GM10266 (cell line): ENCODE data around the gene UQCRC1.

Source experiments
- DNase-seq: peaks from one replicate; pipeline ENCODE4 v3.0.0; 2012; ENCODE audit errors: extremely low spot score
- CTCF ChIP-seq: IDR thresholded peaks from 2 replicates; pipeline ENCODE4 v1.5.1; 2012; ENCODE audit warnings: mild to moderate bottlenecking, low read depth; ENCODE audit not compliant: control insufficient read depth, insufficient read depth; ENCODE audit errors: missing control alignments

The UQCRC1 gene

GRCh38 chr3:48594417-48595049 lies 14.9 kb downstream of the UQCRC1 start:
- no peak for DNase-seq
- TF ChIP-seq CTCF = no peak

DNA sequence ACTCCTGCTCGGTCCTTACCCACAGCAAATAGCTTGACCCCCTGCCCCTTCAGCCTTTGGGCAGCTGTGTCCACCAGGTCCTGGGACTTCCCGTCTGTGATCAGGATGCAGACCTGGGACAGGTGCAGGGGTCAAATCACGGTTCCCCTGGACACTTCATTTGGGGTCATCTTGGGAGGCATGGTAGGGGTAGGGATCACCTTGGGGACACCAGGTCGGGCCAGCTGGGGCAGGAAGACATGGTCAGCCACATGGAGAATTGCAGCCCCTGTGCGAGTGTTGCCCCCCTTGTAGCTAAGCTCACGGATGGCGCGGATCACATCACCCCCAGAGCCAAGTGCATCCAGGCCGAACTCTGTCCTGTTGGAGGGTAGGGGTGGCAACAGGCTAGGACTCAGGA lies 16.1 kb downstream of the UQCRC1 start:
- no peak for DNase-seq
- TF ChIP-seq CTCF = no peak

GRCh38 chr3:48592519-48593087 lies 16.8 kb downstream of the UQCRC1 start:
- no peak for DNase-seq
- TF ChIP-seq CTCF = no peak

DNA sequence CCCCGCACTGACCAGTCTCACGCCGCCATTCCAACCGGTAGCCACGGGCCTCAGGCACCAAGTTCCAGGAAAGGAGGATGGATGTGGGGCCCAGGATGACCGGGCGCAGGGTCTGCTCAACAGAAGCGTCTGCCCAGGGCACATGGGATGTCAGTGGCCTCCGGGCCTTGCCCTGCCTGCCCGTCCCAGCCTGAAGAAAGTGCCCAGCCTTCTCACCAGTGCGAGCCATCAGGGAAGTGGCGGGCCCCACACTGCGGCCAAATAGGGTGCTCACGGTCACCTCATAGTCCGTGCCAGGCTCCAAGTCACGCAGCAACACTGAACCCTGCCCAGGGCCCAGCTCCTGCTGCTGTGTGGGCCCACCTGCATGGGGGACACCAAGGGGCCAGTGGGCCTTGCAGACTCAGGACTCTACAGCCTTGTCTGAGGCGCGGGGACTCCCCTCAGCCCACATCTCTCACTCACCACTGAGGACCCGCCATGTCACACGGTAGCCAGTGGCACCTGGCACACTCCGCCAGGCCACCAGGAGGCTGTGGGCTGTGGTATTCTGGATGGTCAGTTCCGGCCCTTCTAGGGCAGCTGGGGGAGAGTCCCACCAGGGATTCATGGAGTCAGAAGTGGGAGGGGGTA lies 17.4 kb downstream of the UQCRC1 start:
- no peak for TF ChIP-seq CTCF
- no peak for DNase-seq

DNA sequence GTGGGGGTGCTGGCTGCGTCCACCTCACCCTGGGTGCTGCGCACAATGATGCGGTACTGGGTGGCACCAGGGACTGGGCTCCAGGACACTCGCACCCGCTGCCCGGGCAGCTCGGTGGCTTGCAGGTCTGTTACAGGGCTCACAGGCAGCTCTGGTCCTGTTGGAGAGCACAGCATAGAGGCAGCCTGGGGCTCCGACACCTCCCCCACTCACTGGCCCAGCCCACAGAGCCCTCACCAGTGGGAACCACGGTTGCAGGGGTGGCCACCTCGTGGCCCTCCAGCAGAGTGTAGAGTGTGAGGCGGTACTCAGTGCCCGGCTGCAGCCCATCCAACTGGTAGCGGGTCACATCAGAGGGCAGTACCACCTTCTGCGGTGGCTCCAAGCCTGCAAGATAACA lies 18.0 kb downstream of the UQCRC1 start:
- no peak for DNase-seq
- no peak for TF ChIP-seq CTCF

- DNase-seq = no peak
- TF ChIP-seq CTCF = no peak
These were observed 21.2 kb downstream of the UQCRC1 start for GRCh38 chr3:48588230-48588629.

- no peak for DNase-seq
- TF ChIP-seq CTCF = no peak
These were observed 21.8 kb downstream of the UQCRC1 start for GRCh38 chr3:48587686-48588085.
